Lung (tissue), 12 donors: Measurements from ENCODE around the gene LDHD. TPM values are rescaled to one million over a fixed set of nuclear protein-coding genes. Genes with fewer than 3 reads are reported as not detected.

ENCODE experiments used
- ATAC-seq: fragments of 200-7000 bp; cut with Tn5 transposase; one replicate; pipeline ENCODE4 v1.9.1; 2020; ENCODE audit warnings: moderate number of reproducible peaks; ENCODE audit not compliant: insufficient read depth, low FRiP score
- DNase-seq, 3 donors: peaks; one replicate each; pipeline ENCODE4 v3.0.0-alpha.2; 2013 to 2017
- H3K27ac ChIP-seq, 2 donors: one replicate each; pipeline ENCODE4 v1.5.1; 2013; ENCODE audit warnings: mild to moderate bottlenecking in 2 of 2, moderate library complexity in 2 of 2, control low read depth in 1 of 2, inconsistent platforms in 1 of 2, low read depth in 1 of 2, low read length in 1 of 2
- H3K27me3 ChIP-seq, 3 donors: one replicate each; pipeline ENCODE4 v1.5.1; 2013; ENCODE audit warnings: low read length in 2 of 3; ENCODE audit not compliant: control insufficient read depth in 3 of 3, insufficient read depth in 3 of 3
- H3K36me3 ChIP-seq, 4 donors: one replicate each; pipeline ENCODE4 v1.5.1; 2013; ENCODE audit warnings: low read length in 4 of 4, mild to moderate bottlenecking in 1 of 4, moderate library complexity in 1 of 4; ENCODE audit not compliant: control insufficient read depth in 4 of 4, insufficient read depth in 4 of 4
- H3K4me1 ChIP-seq, 5 donors: one replicate each; pipeline ENCODE4 v1.5.1; 2013; ENCODE audit warnings: low read length in 5 of 5, mild to moderate bottlenecking in 2 of 5, moderate library complexity in 1 of 5; ENCODE audit not compliant: control insufficient read depth in 5 of 5, insufficient read depth in 5 of 5
- H3K4me3 ChIP-seq: one replicate; pipeline ENCODE4 v1.5.1; 2013; ENCODE audit warnings: mild to moderate bottlenecking, control low read depth, moderate library complexity
- H3K9ac ChIP-seq, 2 donors: one replicate each; pipeline ENCODE4 v1.5.1; 2013; ENCODE audit warnings: low read length in 2 of 2, control low read depth in 1 of 2; ENCODE audit not compliant: insufficient read depth in 1 of 2
- H3K9me3 ChIP-seq, 4 donors: one replicate each; pipeline ENCODE4 v1.5.1; 2013; ENCODE audit warnings: low read length in 3 of 4, mild to moderate bottlenecking in 1 of 4, moderate library complexity in 1 of 4; ENCODE audit not compliant: control insufficient read depth in 4 of 4, insufficient read depth in 3 of 4
- whole genome bisulfite sequencing, 2 donors: extraction: QIAGEN DNeasy Blood & Tissue Kit; methylation state at CpG; one replicate each; pipeline ENCODE4 v1.1.7; 2013; 5-methylcytosine and 5-hydroxymethylcytosine counted together
- polyA plus RNA-seq, 2 donors: library from polyadenylated mRNA; stranded (reverse); fragments of 200-250 nt; gene quantifications; one replicate each; pipeline ENCODE4 v1.2.1, GENCODE V29; 2013
- total RNA-seq, 2 donors: library from RNA; depleted of rRNA in 1 of 2; stranded (reverse); fragments of >200 nt in 1 of 2; gene quantifications; one replicate each; pipeline ENCODE4 v1.2.1, GENCODE V29; 2014 to 2021
- TF ChIP-seq, protein P1 (sequence below): IDR thresholded peaks from 2 replicates; pipeline ENCODE4 v1.5.1; 2012; ENCODE audit warnings: mild to moderate bottlenecking; ENCODE audit errors: control extremely low read depth, extremely low read depth
- donor health status: control.
- donor health status: control.
- donor health status: Bipolar disorder and iron deficiency.
- donor health status: healthy.
- donor health status: DM: yes; HTN: yes; CAD: no.

The LDHD gene
- total and polyA plus RNA-seq, 4 donors = 4.3 to 17.0 (median 8.1) TPM

DNA sequence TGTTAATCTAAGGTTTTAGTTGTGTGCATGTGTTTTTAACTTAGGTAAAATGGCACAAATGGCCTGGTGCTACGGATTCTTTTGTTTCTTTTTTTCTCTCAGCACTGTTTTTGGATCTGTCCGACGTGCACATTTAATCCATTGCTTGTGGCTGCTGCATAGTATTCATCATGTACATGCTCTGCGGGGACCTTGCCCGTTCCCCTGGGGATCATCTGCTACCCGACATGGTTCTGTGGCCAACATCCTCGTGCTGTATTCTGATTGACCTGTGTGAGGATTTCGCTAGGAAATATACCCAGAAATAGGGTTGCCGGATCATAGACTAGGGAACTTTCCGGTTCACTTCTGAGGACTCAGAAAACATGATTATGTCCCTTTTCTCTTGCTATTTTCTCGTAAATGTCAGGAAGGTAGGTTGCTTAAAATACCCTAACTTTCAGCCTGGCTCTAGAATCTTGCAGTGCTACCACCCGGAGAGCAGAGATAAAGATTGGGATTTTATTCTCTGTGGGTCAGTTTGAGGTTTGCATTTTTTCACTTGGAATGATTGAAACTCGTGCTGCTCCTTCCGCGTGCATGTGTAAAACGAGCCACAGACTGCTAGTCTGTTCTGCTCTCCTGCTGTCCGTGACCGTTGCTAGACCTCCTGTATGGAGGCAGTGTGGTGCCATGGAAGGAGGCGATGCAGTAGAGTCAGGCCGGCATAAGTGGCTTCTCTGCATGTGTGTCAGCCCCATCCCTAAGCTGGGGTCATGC is 42.9 kb downstream of the LDHD start:
- ATAC-seq (no peak), DNase-seq (no peak)
- peaks cover 0 to 4% (median 0%) of the 10 kb centered on the region in 4 donors for H3K9me3 ChIP-seq
- 77 to 81% methylated on average over 20 of the region's 20 CpGs for WGBS, 2 donors
- H3K9ac ChIP-seq = no peak overlapping the region
- H3K27ac ChIP-seq = no peak overlapping the region
- H3K4me3 ChIP-seq = no peak overlapping the region
- TF ChIP-seq, protein P1, sequence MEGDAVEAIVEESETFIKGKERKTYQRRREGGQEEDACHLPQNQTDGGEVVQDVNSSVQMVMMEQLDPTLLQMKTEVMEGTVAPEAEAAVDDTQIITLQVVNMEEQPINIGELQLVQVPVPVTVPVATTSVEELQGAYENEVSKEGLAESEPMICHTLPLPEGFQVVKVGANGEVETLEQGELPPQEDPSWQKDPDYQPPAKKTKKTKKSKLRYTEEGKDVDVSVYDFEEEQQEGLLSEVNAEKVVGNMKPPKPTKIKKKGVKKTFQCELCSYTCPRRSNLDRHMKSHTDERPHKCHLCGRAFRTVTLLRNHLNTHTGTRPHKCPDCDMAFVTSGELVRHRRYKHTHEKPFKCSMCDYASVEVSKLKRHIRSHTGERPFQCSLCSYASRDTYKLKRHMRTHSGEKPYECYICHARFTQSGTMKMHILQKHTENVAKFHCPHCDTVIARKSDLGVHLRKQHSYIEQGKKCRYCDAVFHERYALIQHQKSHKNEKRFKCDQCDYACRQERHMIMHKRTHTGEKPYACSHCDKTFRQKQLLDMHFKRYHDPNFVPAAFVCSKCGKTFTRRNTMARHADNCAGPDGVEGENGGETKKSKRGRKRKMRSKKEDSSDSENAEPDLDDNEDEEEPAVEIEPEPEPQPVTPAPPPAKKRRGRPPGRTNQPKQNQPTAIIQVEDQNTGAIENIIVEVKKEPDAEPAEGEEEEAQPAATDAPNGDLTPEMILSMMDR = no peak
- no peaks in the 10 kb centered on the region for H3K36me3 ChIP-seq
- H3K4me1 ChIP-seq = peaks cover 0 to 19% (median 15%) of the 10 kb centered on the region in 5 donors
- H3K27me3 ChIP-seq = no peaks in the 10 kb centered on the region

DNA sequence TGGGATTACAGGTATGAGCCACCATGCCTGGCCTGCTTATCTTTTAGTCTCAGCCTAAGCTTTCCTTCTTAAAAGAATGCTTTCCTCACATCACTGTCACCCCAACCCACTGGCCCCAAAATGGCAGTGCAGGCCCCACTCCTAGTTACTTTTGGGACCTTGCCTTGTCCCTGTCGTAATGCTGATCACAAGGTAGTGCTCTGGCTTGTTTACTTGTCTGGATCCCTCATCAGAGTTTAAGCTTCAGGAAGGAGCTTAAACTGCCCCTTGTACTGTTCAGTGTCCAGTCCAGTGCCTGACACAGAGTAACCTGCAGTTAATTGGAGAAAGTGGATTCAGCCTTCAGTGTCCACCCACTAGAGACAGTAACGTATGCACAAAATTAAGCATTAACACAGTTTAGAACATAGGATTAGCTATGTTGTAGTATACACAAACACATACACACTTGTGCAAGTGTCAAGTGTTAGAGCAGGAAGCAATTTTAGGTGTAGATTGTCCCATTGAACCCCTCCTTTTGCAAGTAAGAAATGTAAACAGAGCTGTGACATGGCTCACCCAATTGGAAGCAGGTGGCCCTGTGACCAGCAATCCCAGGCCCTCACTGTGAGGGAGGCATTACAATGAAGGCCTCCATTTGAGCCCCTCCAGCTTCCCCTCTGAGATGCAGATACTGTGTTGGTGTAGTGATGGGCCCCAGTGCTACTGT is 44.2 kb downstream of the LDHD start:
- 84 to 91% methylated on average over 2 of the region's 2 CpGs for WGBS, 2 donors
- no peaks in the 10 kb centered on the region for H3K9me3 ChIP-seq
- peaks cover 0 to 20% (median 15%) of the 10 kb centered on the region in 5 donors for H3K4me1 ChIP-seq
- DNase-seq = no peak
- H3K36me3 ChIP-seq = no peaks in the 10 kb centered on the region
- TF ChIP-seq, protein P1 = no peak
- H3K27me3 ChIP-seq = no peaks in the 10 kb centered on the region
- no peak overlapping the region for H3K4me3 ChIP-seq
- H3K27ac ChIP-seq = no peak overlapping the region
- no peak for ATAC-seq
- H3K9ac ChIP-seq = no peak overlapping the region

DNA sequence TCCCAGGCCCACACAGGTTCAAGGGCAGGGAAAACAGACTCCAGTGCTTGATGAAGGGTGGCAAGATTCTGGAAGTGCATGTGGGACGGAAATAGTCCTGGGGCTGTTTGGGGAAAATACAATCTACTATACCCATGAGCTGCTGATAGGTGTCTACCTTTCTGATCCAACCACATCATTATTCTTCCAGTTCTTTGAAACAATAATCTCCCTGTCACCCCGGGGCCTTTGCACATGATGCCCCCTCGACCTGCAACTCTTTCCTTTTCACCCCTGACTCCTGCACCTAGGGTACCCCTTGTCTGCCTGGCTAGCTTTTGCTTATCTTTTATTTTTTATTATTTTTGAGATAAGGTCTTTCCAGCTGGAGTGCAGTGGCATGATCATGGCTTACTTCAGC is 45.0 kb downstream of the LDHD start:
- no peak overlapping the region for H3K27ac ChIP-seq
- no peaks in the 10 kb centered on the region for H3K36me3 ChIP-seq
- peaks cover 0 to 20% (median 15%) of the 10 kb centered on the region in 5 donors for H3K4me1 ChIP-seq
- no peak overlapping the region for H3K9ac ChIP-seq
- ATAC-seq (no peak), DNase-seq (no peak)
- TF ChIP-seq, protein P1 = no peak
- no peaks in the 10 kb centered on the region for H3K9me3 ChIP-seq
- no peaks in the 10 kb centered on the region for H3K27me3 ChIP-seq
- H3K4me3 ChIP-seq = no peak overlapping the region
- WGBS, 2 donors = 97 to 100% methylated on average over 3 of the region's 3 CpGs
